GM19351 (cell line): ENCODE measurements around the gene ERBB4.

Experiments
- ATAC-seq: cut with Tn5 transposase; IDR thresholded peaks from one replicate; pipeline ENCODE4 v1.9.1; 2021; ENCODE audit warnings: mild to moderate bottlenecking, moderate library complexity; ENCODE audit not compliant: unreplicated experiment

ERBB4 gene

DNA sequence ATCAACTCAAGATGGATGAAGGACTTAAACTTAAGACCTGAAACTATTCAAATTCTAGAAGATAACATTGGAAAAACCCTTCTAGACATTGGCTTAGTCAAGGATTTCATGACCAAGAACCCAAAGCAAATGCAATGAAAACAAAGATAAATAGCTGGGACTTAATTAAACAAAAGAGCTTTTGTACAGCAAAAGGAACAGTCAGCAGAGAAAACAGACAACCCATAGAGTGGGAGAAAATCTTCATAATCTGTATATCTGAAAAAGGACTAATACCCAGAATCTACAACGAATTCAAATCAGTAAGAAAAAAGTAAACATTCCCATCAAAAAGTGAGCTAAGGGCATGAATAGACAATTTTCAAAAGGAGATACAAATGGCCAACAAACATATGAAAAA is 171.2 kb downstream of the ERBB4 start:
- ATAC-seq = no peak

GRCh38 chr2:212364112-212364985 is 174.3 kb downstream of the ERBB4 start:
- no peak for ATAC-seq

DNA sequence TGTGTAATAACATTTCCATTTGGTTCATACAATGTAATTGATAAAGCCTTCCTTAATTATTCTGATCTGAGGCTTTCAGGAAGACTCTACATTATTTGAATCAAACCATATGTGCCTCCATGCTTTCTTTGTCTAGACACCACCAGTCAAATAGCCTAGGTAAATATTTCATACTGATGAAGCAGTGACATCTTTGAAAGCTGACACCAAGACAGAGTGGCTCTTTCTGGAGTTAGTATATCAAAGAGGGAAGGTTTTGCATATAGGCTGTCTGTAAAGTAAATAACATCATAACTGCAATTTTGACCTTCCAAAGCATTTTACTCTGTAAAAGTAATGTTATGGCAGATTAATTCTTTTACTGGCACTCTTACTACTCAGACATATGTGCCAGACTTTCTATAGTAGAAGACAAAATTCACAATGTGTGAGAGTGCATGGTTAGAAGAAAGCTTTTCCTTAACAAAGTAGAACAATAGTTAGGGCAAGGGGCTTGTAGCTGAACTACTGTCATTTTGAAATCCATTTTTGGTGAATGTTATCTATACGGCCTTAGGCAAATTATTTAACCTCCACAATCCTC is 177.3 kb downstream of the ERBB4 start:
- ATAC-seq = no peak

GRCh38 chr2:212360068-212360460 is 178.5 kb downstream of the ERBB4 start:
- no peak for ATAC-seq

DNA sequence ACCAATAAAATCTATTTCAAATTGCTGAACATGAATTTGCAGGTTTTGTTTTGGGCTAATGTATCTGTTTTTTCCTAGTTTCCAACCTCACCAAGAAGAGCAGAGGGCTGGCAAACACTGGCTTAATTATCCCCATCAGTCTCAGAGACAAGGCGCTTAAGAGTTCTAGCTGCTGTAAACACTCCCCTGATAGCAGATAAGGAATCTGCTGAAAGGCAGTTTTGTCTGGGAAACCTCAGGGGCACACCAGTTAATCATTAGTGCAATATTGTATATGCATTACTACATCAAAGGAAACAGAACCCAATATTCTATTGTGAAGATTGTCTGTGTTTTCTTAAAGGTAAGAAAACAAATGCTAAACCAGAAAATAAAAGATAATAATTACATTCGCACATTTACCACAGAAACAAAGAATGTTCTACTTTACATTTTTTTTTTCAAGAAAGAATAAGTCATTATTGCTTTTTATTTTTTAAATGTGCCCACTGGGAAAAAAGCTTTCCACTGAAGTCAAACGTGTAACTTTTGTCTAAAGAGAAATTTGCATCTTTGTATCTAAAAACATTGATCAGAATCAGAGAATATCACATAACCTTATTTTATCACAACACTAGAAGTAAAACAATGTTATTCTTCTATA is 179.1 kb downstream of the ERBB4 start:
- no peak for ATAC-seq

- ATAC-seq = no peak
These were observed 181.0 kb downstream of the ERBB4 start for GRCh38 chr2:212357606-212358005.

DNA sequence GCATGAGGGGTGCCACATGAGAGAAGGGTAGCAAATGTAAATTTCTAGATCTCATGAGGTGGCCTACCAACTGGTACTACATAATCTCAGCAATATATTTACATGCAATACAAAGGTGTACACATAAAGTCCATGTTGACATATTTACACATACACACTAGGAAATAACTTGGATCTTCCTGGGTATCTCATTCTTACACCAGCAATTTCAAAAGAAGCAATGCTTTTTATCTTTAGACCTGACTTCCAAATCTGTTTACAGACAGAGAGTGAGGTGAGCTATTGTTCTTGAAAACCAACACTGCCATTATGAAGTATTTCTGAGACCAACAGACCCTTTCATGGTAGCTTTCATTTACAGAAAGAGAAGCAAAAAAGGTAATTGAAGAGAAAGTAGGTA is 184.2 kb downstream of the ERBB4 start:
- no peak for ATAC-seq

DNA sequence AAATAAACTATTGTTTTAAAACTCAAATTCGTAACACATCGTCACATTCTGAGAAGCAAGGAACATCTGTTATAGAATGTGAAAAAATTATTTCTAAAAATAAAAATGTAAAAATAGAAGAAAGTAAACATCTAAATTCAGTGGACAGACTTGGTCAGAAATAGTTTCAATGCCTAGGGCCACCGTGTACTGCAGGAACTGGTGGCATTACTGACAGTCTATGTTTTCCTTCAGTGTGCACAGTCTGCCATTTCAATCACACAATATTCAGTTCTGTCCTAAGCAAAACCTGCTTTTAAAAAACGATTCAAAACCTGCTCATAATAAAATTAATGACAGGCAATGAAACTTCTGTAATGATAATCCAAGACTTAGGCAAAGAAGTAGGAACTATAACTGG is 190.1 kb downstream of the ERBB4 start:
- ATAC-seq = no peak

DNA sequence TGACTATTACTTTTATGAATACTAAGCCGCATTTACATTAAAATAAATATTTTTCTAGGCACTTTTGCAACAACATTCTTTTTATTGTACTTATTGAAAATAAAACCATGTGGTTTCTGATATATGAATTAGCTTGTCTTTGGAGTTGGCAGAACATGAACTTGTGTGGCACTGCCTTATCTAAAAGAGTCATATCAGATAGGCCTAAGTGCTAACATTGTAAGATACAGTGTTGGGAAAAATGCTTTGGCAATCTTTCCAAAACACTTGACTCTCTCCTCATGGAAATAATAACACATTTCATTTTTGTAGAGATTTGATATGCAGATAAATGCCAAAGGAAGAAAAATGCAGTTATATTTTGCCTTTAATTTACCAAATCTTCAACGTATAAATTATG is 191.7 kb downstream of the ERBB4 start:
- ATAC-seq = no peak

GRCh38 chr2:212345966-212346365 is 192.6 kb downstream of the ERBB4 start:
- no peak for ATAC-seq

GRCh38 chr2:212344131-212344530 is 194.5 kb downstream of the ERBB4 start:
- ATAC-seq = no peak

DNA sequence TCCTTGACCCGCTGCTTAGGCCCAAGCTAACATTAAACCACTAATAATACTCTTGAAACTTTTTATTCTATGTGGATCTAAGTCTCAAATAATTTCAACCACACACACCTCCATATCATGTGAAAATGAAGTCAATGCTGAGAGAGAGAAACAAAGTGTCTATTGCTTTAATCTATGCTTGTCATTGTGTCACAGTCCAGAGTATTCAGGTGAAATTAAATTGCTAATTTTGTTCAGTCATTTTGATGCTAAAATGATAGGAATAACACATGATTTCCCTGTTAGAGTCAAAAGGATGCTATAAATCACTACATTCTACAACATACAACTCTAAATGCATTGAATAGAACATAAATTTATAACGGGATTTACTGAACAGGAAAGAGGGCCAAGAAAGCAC is 195.4 kb downstream of the ERBB4 start:
- no peak for ATAC-seq

GRCh38 chr2:212337486-212338343 is 200.9 kb downstream of the ERBB4 start:
- no peak for ATAC-seq

DNA sequence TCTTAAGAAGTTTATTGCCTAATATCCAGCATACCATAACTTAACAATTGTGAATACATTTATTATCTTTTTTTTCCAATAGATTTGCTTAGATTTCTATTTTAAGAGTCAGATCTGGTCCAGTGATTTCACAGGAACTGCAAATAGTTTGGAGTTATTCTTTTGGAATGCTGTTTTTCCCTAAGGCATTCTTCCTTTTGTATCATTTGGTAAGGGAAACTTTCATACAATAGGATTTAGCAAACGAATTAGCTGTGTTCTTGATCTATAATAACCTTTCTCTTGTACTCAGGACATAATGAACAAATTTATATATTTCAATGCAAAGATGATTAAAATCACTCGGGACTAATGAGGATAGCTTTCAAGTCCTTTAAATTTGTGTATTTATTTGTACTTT is 201.6 kb downstream of the ERBB4 start:
- ATAC-seq = no peak

DNA sequence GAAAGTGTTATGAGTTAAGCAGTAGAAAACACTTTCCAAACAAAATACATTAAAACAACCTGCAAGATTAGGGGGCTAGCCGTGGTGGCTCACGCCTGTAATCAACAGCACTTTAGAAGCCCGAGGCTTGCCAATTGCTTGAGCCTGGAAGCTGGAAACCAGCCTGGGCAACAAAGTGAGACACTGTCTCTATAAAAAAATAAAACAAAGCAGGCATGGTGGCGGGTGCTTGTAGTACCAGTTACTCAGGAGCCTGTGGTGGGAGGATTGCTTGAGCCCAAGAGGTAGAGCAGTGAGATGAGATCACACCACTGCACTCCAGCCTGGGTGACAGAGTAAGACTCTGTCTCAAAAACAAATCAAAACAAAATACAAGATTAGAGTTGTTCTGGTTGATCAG is 208.3 kb downstream of the ERBB4 start:
- ATAC-seq = no peak

DNA sequence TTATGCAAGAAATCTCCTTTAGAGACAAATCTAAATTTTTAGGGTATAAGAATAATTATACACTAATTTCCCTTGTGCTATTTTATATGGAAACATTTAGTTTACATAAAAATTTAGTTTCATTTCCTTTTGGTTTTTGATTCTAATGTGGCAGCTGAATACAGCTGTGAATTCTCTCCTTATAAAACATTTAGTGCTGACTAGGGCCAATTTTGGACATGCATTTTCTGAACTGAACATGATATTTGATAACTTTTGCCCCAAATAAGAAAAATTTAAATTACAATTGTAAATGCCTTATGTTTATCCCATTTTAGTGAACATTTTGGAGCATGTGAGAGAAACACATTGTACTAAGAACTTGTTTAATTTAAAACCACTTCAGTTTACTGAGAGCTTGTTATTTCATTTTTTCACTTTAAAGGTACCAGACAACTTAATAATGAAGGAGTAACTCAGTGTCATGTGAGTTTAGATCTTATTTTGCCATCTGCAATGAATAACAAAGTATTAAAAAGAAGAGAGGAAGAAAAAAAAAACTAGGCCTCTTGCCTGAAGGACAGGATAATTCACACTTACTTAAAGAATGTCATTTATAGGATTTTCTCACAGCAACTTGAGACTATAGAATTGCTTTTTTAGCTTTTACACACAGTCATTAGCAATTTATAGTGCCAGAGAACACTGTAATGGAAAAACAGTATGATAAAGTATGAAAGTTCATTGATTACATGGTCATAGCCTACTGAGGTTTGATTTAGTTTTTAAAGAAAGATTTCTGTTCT is 209.7 kb downstream of the ERBB4 start:
- no peak for ATAC-seq

DNA sequence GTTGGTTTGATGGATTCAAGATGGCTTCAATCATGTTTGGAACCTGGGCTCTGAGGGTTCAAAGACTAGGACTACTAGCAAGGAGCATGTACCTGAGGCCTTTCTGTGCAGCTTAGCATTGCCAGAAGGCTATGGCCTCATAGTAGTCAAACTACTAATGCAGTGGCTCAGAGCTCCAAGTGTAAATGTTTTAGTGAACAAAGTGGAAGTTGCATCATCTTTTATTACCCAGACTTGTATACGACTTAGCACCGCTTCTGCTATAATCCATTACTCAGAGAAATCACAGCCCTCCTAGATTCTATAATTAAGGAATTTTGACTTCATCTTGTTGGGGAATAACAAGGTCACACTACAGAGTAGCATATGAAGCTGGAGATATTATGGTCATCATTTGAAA is 210.5 kb downstream of the ERBB4 start:
- ATAC-seq = no peak

DNA sequence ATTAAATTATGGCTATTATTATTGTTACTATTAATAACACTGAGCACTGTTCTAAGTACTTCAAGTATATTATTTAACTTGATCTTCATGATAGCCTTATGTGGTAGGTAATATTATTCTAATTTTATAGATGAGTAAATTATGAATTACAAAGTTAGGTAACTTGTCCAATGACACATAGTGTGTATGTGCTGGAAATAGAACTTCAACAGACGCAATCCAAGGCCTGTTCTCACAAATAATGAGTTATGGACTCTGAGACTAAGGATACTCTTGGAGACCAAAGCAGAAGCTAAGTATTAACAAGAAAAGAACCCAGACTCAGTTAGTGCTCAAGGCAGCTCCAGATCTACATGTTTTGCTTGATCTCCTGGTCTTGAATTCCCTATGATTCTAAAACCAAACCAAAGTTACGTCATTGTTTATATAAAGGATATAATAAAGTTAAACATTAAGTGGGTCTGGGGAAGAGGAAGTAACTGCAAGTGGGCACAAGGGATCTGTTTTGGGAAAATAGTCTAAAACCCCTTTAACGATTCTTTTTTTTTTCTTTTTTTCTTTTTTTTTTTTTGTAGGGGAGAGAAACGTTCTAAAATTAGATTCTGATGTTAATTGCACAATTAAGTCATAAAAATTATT is 211.3 kb downstream of the ERBB4 start:
- ATAC-seq = no peak

- no peak for ATAC-seq
These were observed 220.0 kb downstream of the ERBB4 start for GRCh38 chr2:212318636-212319035.

DNA sequence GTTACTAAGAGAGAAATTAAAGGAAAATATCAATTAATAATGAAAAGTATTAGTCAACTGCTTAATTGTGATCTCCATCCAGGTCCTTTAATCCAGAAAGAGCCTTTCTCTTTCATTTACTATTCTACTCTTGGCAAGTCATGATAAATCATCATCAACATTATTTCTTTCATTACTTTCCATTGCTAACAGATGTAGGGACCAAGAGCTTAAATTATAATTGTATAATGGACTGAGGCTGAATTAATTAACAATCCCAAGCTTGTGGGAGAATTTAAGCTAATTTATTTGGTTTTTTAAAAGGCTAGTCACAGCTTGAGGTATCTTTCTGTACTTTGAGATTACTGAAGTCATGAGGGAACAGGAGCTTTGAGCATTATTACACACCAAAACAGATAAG is 223.9 kb downstream of the ERBB4 start:
- ATAC-seq = no peak
